Measurements from ENCODE around the gene VSTM2B.

The VSTM2B gene

GRCh38 chr19:29489172-29489951 lies 36.4 kb upstream of the VSTM2B start:
- DNase-seq, result no peak
- Mint-ChIP-seq H3K27ac (no peak overlapping the region), H3K9me3 (no peaks in the 10 kb centered on the region), H3K4me3 (no peak overlapping the region), H3K4me1 (no peaks in the 10 kb centered on the region), H3K27me3 (peaks cover 60% of the 10 kb centered on the region)
- no peak for ATAC-seq

- Mint-ChIP-seq H3K27me3 (peaks cover 52% of the 10 kb centered on the region), H3K9me3 (no peaks in the 10 kb centered on the region), H3K27ac (no peak overlapping the region), H3K4me3 (no peak overlapping the region), H3K4me1 (no peaks in the 10 kb centered on the region)
- DNase-seq, result no peak
- no peak for ATAC-seq
These were observed 34.3 kb upstream of the VSTM2B start for GRCh38 chr19:29491491-29491890.

GRCh38 chr19:29491995-29492577 lies 33.7 kb upstream of the VSTM2B start:
- no peak overlapping the region for H3K27ac Mint-ChIP-seq
- no peak overlapping the region for H3K4me3 Mint-ChIP-seq
- H3K9me3 Mint-ChIP-seq, result no peaks in the 10 kb centered on the region
- DNase-seq (no peak), ATAC-seq (no peak)
- no peaks in the 10 kb centered on the region for H3K4me1 Mint-ChIP-seq
- peaks cover 52% of the 10 kb centered on the region for H3K27me3 Mint-ChIP-seq

GRCh38 chr19:29492769-29493168 lies 33.0 kb upstream of the VSTM2B start:
- Mint-ChIP-seq H3K27ac (no peak overlapping the region), H3K4me1 (no peaks in the 10 kb centered on the region), H3K27me3 (peaks cover 47% of the 10 kb centered on the region), H3K4me3 (no peak overlapping the region), H3K9me3 (no peaks in the 10 kb centered on the region)
- DNase-seq (no peak), ATAC-seq (no peak)

GRCh38 chr19:29495091-29495490 lies 30.7 kb upstream of the VSTM2B start:
- peaks cover 35% of the 10 kb centered on the region for H3K27me3 Mint-ChIP-seq
- ATAC-seq (no peak), DNase-seq (no peak)
- no peak overlapping the region for H3K4me3 Mint-ChIP-seq
- no peaks in the 10 kb centered on the region for H3K9me3 Mint-ChIP-seq
- no peak overlapping the region for H3K27ac Mint-ChIP-seq
- H3K4me1 Mint-ChIP-seq, result no peaks in the 10 kb centered on the region

- no peaks in the 10 kb centered on the region for H3K4me1 Mint-ChIP-seq
- peaks cover 26% of the 10 kb centered on the region for H3K27me3 Mint-ChIP-seq
- no peak overlapping the region for H3K4me3 Mint-ChIP-seq
- no peaks in the 10 kb centered on the region for H3K9me3 Mint-ChIP-seq
- DNase-seq (no peak), ATAC-seq (no peak)
- no peak overlapping the region for H3K27ac Mint-ChIP-seq
These were observed 29.8 kb upstream of the VSTM2B start for GRCh38 chr19:29495901-29496441.

GRCh38 chr19:29497241-29497640 lies 28.6 kb upstream of the VSTM2B start:
- H3K4me3 Mint-ChIP-seq, result no peak overlapping the region
- no peaks in the 10 kb centered on the region for H3K4me1 Mint-ChIP-seq
- peaks cover 13% of the 10 kb centered on the region for H3K27me3 Mint-ChIP-seq
- peak overlapping the region in 1 of 2 donors; percentile 27 for H3K27ac Mint-ChIP-seq
- DNase-seq, result no peak
- no peaks in the 10 kb centered on the region for H3K9me3 Mint-ChIP-seq
- no peak for ATAC-seq

GRCh38 chr19:29497686-29498436 lies 27.9 kb upstream of the VSTM2B start:
- Mint-ChIP-seq H3K27ac (no peak overlapping the region), H3K4me1 (no peaks in the 10 kb centered on the region), H3K27me3 (peaks cover 7% of the 10 kb centered on the region), H3K9me3 (no peaks in the 10 kb centered on the region), H3K4me3 (no peak overlapping the region)
- ATAC-seq, result no peak
- no peak for DNase-seq

GRCh38 chr19:29499261-29499920 lies 26.4 kb upstream of the VSTM2B start:
- Mint-ChIP-seq H3K4me3 (no peak overlapping the region), H3K4me1 (no peaks in the 10 kb centered on the region), H3K9me3 (no peaks in the 10 kb centered on the region), H3K27ac (no peak overlapping the region), H3K27me3 (no peaks in the 10 kb centered on the region)
- ATAC-seq, result no peak
- no peak for DNase-seq

GRCh38 chr19:29499921-29500590 lies 25.7 kb upstream of the VSTM2B start:
- no peaks in the 10 kb centered on the region for H3K27me3 Mint-ChIP-seq

GRCh38 chr19:29501816-29502580 lies 23.8 kb upstream of the VSTM2B start:
- Mint-ChIP-seq H3K27me3 (no peaks in the 10 kb centered on the region), H3K27ac (no peak overlapping the region), H3K4me3 (no peak overlapping the region), H3K9me3 (no peaks in the 10 kb centered on the region), H3K4me1 (no peaks in the 10 kb centered on the region)
- ATAC-seq, result no peak
- DNase-seq, result no peak

More at GRCh38 chr19:29499921-29500590, 25.7 kb upstream of the VSTM2B start:
- Mint-ChIP-seq H3K9me3 (no peaks in the 10 kb centered on the region), H3K4me3 (no peak overlapping the region), H3K4me1 (no peaks in the 10 kb centered on the region), H3K27ac (no peak overlapping the region)
- ATAC-seq (no peak), DNase-seq (no peak)

- H3K9me3 Mint-ChIP-seq, result no peaks in the 10 kb centered on the region
- no peak for ATAC-seq
- no peak overlapping the region for H3K27ac Mint-ChIP-seq
- H3K27me3 Mint-ChIP-seq, result peaks cover 4% of the 10 kb centered on the region
- H3K4me1 Mint-ChIP-seq, result no peaks in the 10 kb centered on the region
- no peak for DNase-seq
- H3K4me3 Mint-ChIP-seq, result no peak overlapping the region
These were observed 23.3 kb upstream of the VSTM2B start for GRCh38 chr19:29502581-29502850.

GRCh38 chr19:29503140-29503758 lies 22.5 kb upstream of the VSTM2B start:
- no peaks in the 10 kb centered on the region for H3K9me3 Mint-ChIP-seq
- DNase-seq (no peak), ATAC-seq (no peak)
- no peaks in the 10 kb centered on the region for H3K4me1 Mint-ChIP-seq
- H3K27me3 Mint-ChIP-seq, result peaks cover 12% of the 10 kb centered on the region
- no peak overlapping the region for H3K4me3 Mint-ChIP-seq
- H3K27ac Mint-ChIP-seq, result no peak overlapping the region

GRCh38 chr19:29503785-29504184 lies 22.0 kb upstream of the VSTM2B start:
- DNase-seq (no peak), ATAC-seq (no peak)
- Mint-ChIP-seq H3K4me3 (no peak overlapping the region), H3K27me3 (peaks cover 17% of the 10 kb centered on the region), H3K4me1 (no peaks in the 10 kb centered on the region), H3K27ac (no peak overlapping the region), H3K9me3 (no peaks in the 10 kb centered on the region)
